A549 (cell line): ENCODE measurements around the gene ELOVL5. TPM values are rescaled to one million over a fixed set of nuclear protein-coding genes. Genes with fewer than 3 reads are reported as not detected.
A peak's percentile ranks its signal among the peaks of the same experiment; 100 is the strongest.

Source experiments
- ATAC-seq, 2 experiments: fragments of 200-7000 bp in 1 of 2; fragments of >200 bp in 1 of 2; cut with Nextera tagmentation in 1 of 2; cut with Tn5 transposase in 1 of 2; 3 replicates each; pipeline versions ENCODE4 v1.8.0 to v1.9.1; 2018 to 2020; ENCODE audit warnings: mild to moderate bottlenecking in 1 of 2, moderate library complexity in 1 of 2
- CTCF ChIA-PET: fragments of 300-600 bp; sonication (Branson Sonifier 250); formaldehyde crosslinking; extraction: SDS; loops from one replicate; lab custom pipeline; 2021; ENCODE audit warnings: antibody characterized with exemption, inconsistent platforms; lab: Yijun Ruan, JAX
- POLR2A ChIA-PET: fragments of 350-600 bp; formaldehyde crosslinking; extraction: SDS; loops from one replicate; lab custom pipeline; 2021; ENCODE audit warnings: antibody characterized with exemption, inconsistent platforms; lab: Yijun Ruan, JAX
- DNase-seq, 2 experiments: peaks; one replicate each; pipeline versions ENCODE4 v3.0.0 to v3.0.0-alpha.2; 2011 to 2016; ENCODE audit warnings: low read depth in 1 of 2, low spot score in 1 of 2
- FAIRE-seq: peaks from 2 replicates; lab custom pipeline; 2011; peaks lifted over from hg19 to GRCh38; lab: Jason Lieb, UNC
- H3K27ac ChIP-seq, 2 experiments: fragments of >200 bp; sonication (Bioruptor Twin); formaldehyde crosslinking; 3 replicates each; pipeline ENCODE4 v1.5.1; 2016 to 2017
- H3K4me1 ChIP-seq: fragments of >200 bp; sonication (Bioruptor Twin); formaldehyde crosslinking; 3 replicates; pipeline ENCODE4 v1.6.1; 2016
- H3K4me2 ChIP-seq: fragments of >200 bp; sonication (Bioruptor Twin); formaldehyde crosslinking; 3 replicates; pipeline ENCODE4 v1.6.1; 2016
- H3K4me3 ChIP-seq: fragments of >200 bp; sonication (Bioruptor Twin); formaldehyde crosslinking; 3 replicates; pipeline ENCODE4 v1.5.1; 2016
- H3K9me3 ChIP-seq: fragments of >200 bp; sonication (Bioruptor Twin); formaldehyde crosslinking; 3 replicates; pipeline ENCODE4 v1.6.1; 2016
- BHLHE40 ChIP-seq: IDR thresholded peaks from 2 replicates; pipeline ENCODE4 v1.6.1; 2012; ENCODE audit warnings: low read depth, low read length, inconsistent platforms
- CBX2 ChIP-seq: fragments of 200-600 bp; sonication (generic); IDR thresholded peaks from 2 replicates; pipeline ENCODE4 v1.6.1; 2016; ENCODE audit warnings: low read depth, mild to moderate bottlenecking, borderline replicate concordance
- CHD4 ChIP-seq: fragments of 200-600 bp; sonication (generic); IDR thresholded peaks from 2 replicates; pipeline ENCODE4 v1.6.1; 2016; ENCODE audit warnings: antibody characterized with exemption, mild to moderate bottlenecking, borderline replicate concordance
- ELK1 ChIP-seq: fragments of 150-350 bp; IDR thresholded peaks from 2 replicates; pipeline ENCODE4 v1.6.1; 2014; ENCODE audit warnings: low read depth, mild to moderate bottlenecking, low read length
- EP300 ChIP-seq, 2 experiments: fragments of >200 bp; sonication (Bioruptor Twin); formaldehyde crosslinking; IDR thresholded peaks; 2 replicates in 1 of 2; 3 replicates in 1 of 2; pipeline ENCODE4 v1.6.1; 2016 to 2017
- ESRRA ChIP-seq: fragments of 150-350 bp; IDR thresholded peaks from 2 replicates; pipeline ENCODE4 v1.6.1; 2014; ENCODE audit warnings: mild to moderate bottlenecking, low read length, borderline replicate concordance
- HEYL ChIP-seq: fragments of 250-450 bp; sonication (Bioruptor Pico); IDR thresholded peaks from 2 replicates; pipeline ENCODE4 v1.8.0; 2021; ENCODE audit warnings: mild to moderate bottlenecking, moderate library complexity
- KDM1A ChIP-seq: fragments of 200-600 bp; sonication (generic); IDR thresholded peaks from 2 replicates; pipeline ENCODE4 v1.6.1; 2016; ENCODE audit warnings: low read depth, mild to moderate bottlenecking
- KDM5A ChIP-seq: fragments of 200-600 bp; sonication (generic); IDR thresholded peaks from 2 replicates; pipeline ENCODE4 v1.6.1; 2016; ENCODE audit warnings: antibody characterized with exemption, mild to moderate bottlenecking
- NFE2L2 ChIP-seq: fragments of 150-350 bp; conservative IDR thresholded peaks from 2 replicates; pipeline ENCODE4 v1.6.1; 2014; ENCODE audit warnings: low read length
- NR3C1 ChIP-seq: fragments of >200 bp; sonication (Bioruptor Twin); formaldehyde crosslinking; IDR thresholded peaks from 3 replicates; pipeline ENCODE4 v1.6.1; 2017
- PBX3 ChIP-seq: IDR thresholded peaks from 2 replicates; pipeline ENCODE4 v1.6.1; 2012
- PHF8 ChIP-seq: fragments of 200-600 bp; sonication (generic); IDR thresholded peaks from 2 replicates; pipeline ENCODE4 v1.6.1; 2016; ENCODE audit warnings: low read depth, mild to moderate bottlenecking, antibody characterized with exemption, moderate library complexity, borderline replicate concordance
- RAD21 ChIP-seq, 2 experiments: fragments of >200 bp in 1 of 2; sonication (Bioruptor Twin) in 1 of 2; formaldehyde crosslinking in 1 of 2; IDR thresholded peaks in 1 of 2; conservative IDR thresholded peaks in 1 of 2; 2 replicates in 1 of 2; 3 replicates in 1 of 2; pipeline ENCODE4 v1.6.1; 2012 to 2018; ENCODE audit warnings: inconsistent platforms in 1 of 2
- RARB ChIP-seq: fragments of 250-450 bp; sonication (Bioruptor Pico); IDR thresholded peaks from 2 replicates; pipeline ENCODE4 v1.8.0; 2021; ENCODE audit warnings: mild to moderate bottlenecking, moderate library complexity
- RFX5 ChIP-seq: fragments of 450-650 bp; IDR thresholded peaks from 2 replicates; pipeline ENCODE4 v1.7.1; 2014; ENCODE audit warnings: antibody characterized with exemption, mild to moderate bottlenecking, moderate library complexity
- SREBF2 ChIP-seq: fragments of 450-650 bp; IDR thresholded peaks from 2 replicates; pipeline ENCODE4 v1.6.1; 2014; ENCODE audit warnings: mild to moderate bottlenecking, moderate library complexity
- TFCP2L1 ChIP-seq: fragments of 250-450 bp; sonication (Bioruptor Pico); IDR thresholded peaks from 2 replicates; pipeline ENCODE4 v1.5.0; 2021; ENCODE audit warnings: mild to moderate bottlenecking
- ZC3H11A ChIP-seq: fragments of 450-650 bp; IDR thresholded peaks from 2 replicates; pipeline ENCODE4 v1.6.1; 2014; ENCODE audit warnings: antibody characterized with exemption, mild to moderate bottlenecking
- ZSCAN20 ChIP-seq: fragments of 250-450 bp; sonication (Bioruptor Pico); IDR thresholded peaks from 2 replicates; pipeline ENCODE4 v1.8.0; 2022; ENCODE audit warnings: mild to moderate bottlenecking, moderate library complexity
- WGBS: methylation state at CpG from one replicate; pipeline ENCODE4 v1.1.6; 2017; ENCODE audit errors: missing lambda C conversion rate; 5-methylcytosine and 5-hydroxymethylcytosine counted together
- polyA plus RNA-seq, 4 experiments: library from polyadenylated mRNA; depleted of rRNA in 3 of 4; stranded (reverse); fragments of >200 nt; fragmentation: RNase III in 1 of 4; extraction: RNeasy Plus Mini Kit Qiagen cat#74134 plus additional on column Dnase treatment in 1 of 4; gene quantifications; 2 replicates in 3 of 4; 3 replicates in 1 of 4; pipeline ENCODE4 v1.2.3, GENCODE V29; 2011 to 2017
- TF ChIP-seq, protein P1 (sequence below): fragments of >200 bp; sonication (Bioruptor Twin); formaldehyde crosslinking; IDR thresholded peaks from 3 replicates; pipeline ENCODE4 v1.6.1; 2016
- TF ChIP-seq, protein P2 (sequence below): fragments of >200 bp; sonication (Bioruptor Twin); formaldehyde crosslinking; IDR thresholded peaks from 2 replicates; pipeline ENCODE4 v1.6.1; 2016
- TF ChIP-seq, protein P3 (sequence below): fragments of 450-650 bp; IDR thresholded peaks from 2 replicates; pipeline ENCODE4 v1.6.1; 2014; ENCODE audit warnings: antibody characterized with exemption
- TF ChIP-seq, protein P4 (sequence below): fragments of 200-600 bp; sonication (generic); IDR thresholded peaks from 2 replicates; pipeline ENCODE4 v1.6.1; 2016; ENCODE audit warnings: antibody characterized with exemption, mild to moderate bottlenecking, moderate library complexity

ELOVL5 gene
- polyA plus RNA-seq, 2 of the 4 experiments (the other 2 are of a cell fraction): 90.9 to 95.4 TPM

- TF ChIP-seq, protein P1, sequence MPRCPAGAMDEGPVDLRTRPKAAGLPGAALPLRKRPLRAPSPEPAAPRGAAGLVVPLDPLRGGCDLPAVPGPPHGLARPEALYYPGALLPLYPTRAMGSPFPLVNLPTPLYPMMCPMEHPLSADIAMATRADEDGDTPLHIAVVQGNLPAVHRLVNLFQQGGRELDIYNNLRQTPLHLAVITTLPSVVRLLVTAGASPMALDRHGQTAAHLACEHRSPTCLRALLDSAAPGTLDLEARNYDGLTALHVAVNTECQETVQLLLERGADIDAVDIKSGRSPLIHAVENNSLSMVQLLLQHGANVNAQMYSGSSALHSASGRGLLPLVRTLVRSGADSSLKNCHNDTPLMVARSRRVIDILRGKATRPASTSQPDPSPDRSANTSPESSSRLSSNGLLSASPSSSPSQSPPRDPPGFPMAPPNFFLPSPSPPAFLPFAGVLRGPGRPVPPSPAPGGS: no peak
- TF ChIP-seq SREBF2 (no peak), KDM1A (no peak), EP300 (IDR thresholded peaks at IDR 0.05) (no peak; a peak in 1 of 5 replicates), NFE2L2 (no peak), RAD21 (conservative IDR thresholded peaks at IDR 0.05 in 1 of 2, IDR thresholded peaks at IDR 0.05 in 1 of 2) (no peak), ELK1 (no peak), CBX2 (no peak), PBX3 (no peak), KDM5A (no peak)
- TF ChIP-seq, protein P2, sequence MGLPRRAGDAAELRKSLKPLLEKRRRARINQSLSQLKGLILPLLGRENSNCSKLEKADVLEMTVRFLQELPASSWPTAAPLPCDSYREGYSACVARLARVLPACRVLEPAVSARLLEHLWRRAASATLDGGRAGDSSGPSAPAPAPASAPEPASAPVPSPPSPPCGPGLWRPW: no peak
- TF ChIP-seq, protein P3, sequence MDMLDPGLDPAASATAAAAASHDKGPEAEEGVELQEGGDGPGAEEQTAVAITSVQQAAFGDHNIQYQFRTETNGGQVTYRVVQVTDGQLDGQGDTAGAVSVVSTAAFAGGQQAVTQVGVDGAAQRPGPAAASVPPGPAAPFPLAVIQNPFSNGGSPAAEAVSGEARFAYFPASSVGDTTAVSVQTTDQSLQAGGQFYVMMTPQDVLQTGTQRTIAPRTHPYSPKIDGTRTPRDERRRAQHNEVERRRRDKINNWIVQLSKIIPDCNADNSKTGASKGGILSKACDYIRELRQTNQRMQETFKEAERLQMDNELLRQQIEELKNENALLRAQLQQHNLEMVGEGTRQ: no peak
These were observed 22.3 kb downstream of the ELOVL5 start (continued) for GRCh38 chr6:53326372-53327016.

GRCh38 chr6:53325785-53326184, 23.0 kb downstream of the ELOVL5 start:
- ATAC-seq: peak in 1 of 2 experiments; percentile 28; a peak in 4 of 6 replicates
- Histone ChIP-seq H3K27ac (peak overlapping the region; percentile 82 to 93), H3K9me3 (no peaks in the 10 kb centered on the region), H3K4me2 (peak overlapping the region; percentile 84), H3K4me3 (no peak overlapping the region), H3K4me1 (peaks cover 68% of the 10 kb centered on the region)
- WGBS: 65% methylated on average over 6 of the region's 6 CpGs
- CTCF ChIA-PET: interaction anchor here (1.0 to 1.6 kb wide), 3 partner anchors 11 to 85 kb away, joined by 3 read pairs; no protein-coding TSS in a partner anchor
- no peak for FAIRE-seq
- no peak for DNase-seq
- TF ChIP-seq PHF8 (no peak), BHLHE40 (no peak), ZC3H11A (no peak), ZSCAN20 (no peak), RAD21 (conservative IDR thresholded peaks at IDR 0.05 in 1 of 2, IDR thresholded peaks at IDR 0.05 in 1 of 2) (no peak), TFCP2L1 (CRISPR knock-in tag) (no peak), RARB (CRISPR knock-in tag) (no peak), RFX5 (no peak), ESRRA (no peak), CHD4 (no peak), SREBF2 (no peak), HEYL (CRISPR knock-in tag) (no peak), NR3C1 (no peak)
- TF ChIP-seq, protein P3: no peak
- TF ChIP-seq, protein P2: no peak
- TF ChIP-seq, protein P4, sequence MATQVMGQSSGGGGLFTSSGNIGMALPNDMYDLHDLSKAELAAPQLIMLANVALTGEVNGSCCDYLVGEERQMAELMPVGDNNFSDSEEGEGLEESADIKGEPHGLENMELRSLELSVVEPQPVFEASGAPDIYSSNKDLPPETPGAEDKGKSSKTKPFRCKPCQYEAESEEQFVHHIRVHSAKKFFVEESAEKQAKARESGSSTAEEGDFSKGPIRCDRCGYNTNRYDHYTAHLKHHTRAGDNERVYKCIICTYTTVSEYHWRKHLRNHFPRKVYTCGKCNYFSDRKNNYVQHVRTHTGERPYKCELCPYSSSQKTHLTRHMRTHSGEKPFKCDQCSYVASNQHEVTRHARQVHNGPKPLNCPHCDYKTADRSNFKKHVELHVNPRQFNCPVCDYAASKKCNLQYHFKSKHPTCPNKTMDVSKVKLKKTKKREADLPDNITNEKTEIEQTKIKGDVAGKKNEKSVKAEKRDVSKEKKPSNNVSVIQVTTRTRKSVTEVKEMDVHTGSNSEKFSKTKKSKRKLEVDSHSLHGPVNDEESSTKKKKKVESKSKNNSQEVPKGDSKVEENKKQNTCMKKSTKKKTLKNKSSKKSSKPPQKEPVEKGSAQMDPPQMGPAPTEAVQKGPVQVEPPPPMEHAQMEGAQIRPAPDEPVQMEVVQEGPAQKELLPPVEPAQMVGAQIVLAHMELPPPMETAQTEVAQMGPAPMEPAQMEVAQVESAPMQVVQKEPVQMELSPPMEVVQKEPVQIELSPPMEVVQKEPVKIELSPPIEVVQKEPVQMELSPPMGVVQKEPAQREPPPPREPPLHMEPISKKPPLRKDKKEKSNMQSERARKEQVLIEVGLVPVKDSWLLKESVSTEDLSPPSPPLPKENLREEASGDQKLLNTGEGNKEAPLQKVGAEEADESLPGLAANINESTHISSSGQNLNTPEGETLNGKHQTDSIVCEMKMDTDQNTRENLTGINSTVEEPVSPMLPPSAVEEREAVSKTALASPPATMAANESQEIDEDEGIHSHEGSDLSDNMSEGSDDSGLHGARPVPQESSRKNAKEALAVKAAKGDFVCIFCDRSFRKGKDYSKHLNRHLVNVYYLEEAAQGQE: no peak
- POLR2A ChIA-PET: interaction anchor here (1.3 kb wide), 1 partner anchor 34 kb away, joined by 7 read pairs; no protein-coding TSS in a partner anchor
